HG03095 (cell line): Measurements from ENCODE around the gene GCH1.
"Not testable (repeated sequence)": the region's sequence is repeated elsewhere in the genome, so short reads cannot be mapped to it uniquely, and the experiment has no call there.

ENCODE experiments used
- ATAC-seq: cut with Tn5 transposase; IDR thresholded peaks from one replicate; pipeline ENCODE4 v1.9.1; 2021; ENCODE audit warnings: moderate library complexity; ENCODE audit not compliant: unreplicated experiment

Gene GCH1

GRCh38 chr14:54902521-54903420 lies at the start of gene GCH1:
TSS of gene GCH1 (minus strand) at chr14:54902826. CDS start at chr14:54902663, 163 bp downstream.
- ATAC-seq = peak; percentile 81

DNA sequence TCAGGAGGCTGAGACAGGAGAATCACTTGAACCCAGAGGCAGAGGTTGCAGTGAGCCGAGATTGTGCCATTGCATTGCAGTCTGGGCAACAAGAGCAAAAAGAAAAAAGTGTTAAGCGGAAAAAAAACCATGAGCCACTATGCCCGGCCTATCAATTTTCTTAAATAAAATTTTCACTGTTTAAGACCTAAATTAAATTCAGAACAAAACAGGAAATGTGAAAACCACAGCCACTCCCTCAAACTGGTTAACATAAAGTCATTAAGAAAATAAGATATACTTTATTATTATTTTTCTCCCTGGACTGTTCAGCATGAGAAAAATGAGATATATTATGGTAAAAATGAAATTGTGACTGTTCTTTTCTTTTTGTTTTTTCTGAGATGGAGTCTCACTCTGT lies 44.6 kb upstream of the GCH1 start:
- ATAC-seq = no peak

- ATAC-seq = no peak
These were observed 43.9 kb upstream of the GCH1 start for GRCh38 chr14:54946500-54946899.

GRCh38 chr14:54944737-54945391 lies 42.2 kb upstream of the GCH1 start:
- no peak for ATAC-seq

DNA sequence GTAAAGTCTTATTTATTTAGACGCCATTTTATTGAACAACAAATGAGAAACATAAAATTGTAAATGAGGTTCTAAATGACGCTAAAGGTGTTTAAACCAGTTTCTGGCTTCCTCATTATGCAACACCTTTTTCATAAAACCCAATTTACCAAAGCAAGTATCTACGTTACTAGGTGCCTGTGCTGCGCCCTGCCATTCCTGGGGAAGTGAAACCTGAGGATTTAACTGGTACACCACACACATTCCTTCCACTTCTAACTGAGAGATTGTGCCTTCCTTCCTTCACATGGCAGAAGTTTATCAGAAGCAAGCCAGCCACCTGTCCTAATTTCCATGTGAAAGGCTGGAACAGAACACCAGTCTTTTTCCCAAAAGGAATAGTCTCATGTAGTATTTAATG lies 40.3 kb upstream of the GCH1 start:
- no peak for ATAC-seq

- no peak for ATAC-seq
These were observed 34.2 kb upstream of the GCH1 start for GRCh38 chr14:54936816-54937215.

- no peak for ATAC-seq
These were observed 33.3 kb upstream of the GCH1 start for GRCh38 chr14:54935958-54936357.

GRCh38 chr14:54935100-54935499 lies 32.5 kb upstream of the GCH1 start:
- ATAC-seq = no peak

DNA sequence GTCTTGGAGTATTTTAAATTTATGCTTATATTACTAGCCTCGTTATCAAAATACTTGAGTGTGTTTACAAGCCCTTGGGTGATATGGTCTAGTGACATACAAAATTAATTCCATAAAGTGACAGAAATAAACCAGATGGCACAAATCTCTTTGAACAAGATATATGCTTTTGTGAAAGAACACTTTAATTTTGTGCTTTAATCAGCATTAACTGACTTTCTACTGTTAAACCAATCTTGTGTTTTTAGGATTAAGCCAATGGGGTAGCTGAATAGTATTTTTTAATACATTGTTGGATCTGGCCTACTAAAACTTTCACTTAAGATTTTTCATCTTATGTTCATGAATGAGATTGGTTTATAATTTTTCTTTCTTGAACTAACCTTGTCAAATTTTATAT lies 30.4 kb upstream of the GCH1 start:
- ATAC-seq = no peak

GRCh38 chr14:54931598-54932340 lies 29.1 kb upstream of the GCH1 start:
- no peak for ATAC-seq

DNA sequence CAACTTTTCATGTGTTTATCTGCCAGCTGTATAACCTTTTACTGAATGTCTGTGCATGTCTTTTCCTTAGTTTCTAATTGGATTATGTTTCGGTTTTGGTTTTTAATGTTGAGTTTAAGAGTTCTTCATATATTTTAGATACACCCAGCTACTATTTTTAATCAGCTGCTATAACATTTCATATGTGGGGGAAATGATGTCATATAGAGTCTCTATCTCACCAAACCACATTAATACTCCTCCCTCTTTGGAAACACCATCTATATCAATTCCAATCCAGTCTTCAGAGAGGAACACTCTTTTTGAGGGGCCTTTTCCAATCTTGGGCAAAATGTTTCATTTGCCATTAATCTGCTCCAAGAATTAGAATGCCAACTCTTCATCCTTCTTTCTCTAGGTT lies 28.5 kb upstream of the GCH1 start:
- no peak for ATAC-seq

DNA sequence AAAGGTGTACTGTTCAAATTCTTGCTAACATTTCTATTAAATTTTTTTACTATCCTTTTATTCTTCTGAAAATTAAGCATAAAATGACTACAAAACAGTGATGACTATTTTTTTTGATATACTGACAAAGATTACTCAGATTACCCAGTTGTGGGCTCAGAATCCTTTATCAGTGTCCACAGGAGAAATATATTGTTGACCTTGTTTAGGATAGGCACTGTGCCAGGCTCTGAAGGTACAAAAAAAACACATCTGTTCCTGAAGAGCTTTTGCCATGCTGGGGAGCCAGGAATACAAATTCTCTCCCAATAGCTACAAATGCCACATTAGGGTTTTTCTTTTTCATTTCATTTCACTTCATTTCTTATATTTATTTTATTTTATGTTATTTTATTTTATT lies 26.9 kb upstream of the GCH1 start:
- no peak for ATAC-seq

DNA sequence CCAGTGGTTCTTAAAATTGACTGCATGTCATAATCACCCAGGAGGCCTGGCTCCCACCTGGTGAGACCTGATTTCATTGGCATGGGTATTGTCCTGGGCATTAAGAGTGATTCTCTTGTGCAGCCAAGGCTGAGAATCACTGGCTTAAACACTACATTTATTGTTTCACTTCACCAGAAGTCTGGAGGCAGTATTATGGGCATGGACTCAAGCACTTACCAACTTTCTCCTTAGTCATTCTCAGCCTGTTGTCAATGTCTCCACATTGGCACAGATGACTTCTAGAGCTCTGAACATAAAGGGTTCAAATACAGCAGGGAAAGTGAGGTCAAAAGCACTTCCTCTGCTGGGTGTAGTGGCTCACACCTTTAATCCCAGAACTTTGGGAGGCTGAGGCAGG lies 25.6 kb upstream of the GCH1 start:
- no peak for ATAC-seq

DNA sequence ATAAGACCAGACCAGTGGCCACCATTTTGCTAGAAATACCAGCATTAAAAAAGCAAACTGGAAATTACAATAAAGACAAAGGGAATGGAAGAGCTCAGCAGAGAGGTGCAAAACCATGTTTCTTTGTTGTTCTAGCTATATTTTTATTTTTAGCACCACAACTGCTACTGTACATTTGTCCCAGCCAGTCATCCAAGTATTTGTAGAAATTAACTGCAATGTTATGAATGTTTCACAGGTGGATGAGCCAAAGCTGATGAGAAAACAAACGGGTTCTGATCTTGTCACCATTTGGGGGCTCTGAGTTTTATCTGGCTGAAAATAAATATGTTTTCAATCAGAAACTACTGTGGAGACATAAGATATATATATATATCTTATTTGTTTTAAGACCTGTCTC lies 24.9 kb upstream of the GCH1 start:
- no peak for ATAC-seq

DNA sequence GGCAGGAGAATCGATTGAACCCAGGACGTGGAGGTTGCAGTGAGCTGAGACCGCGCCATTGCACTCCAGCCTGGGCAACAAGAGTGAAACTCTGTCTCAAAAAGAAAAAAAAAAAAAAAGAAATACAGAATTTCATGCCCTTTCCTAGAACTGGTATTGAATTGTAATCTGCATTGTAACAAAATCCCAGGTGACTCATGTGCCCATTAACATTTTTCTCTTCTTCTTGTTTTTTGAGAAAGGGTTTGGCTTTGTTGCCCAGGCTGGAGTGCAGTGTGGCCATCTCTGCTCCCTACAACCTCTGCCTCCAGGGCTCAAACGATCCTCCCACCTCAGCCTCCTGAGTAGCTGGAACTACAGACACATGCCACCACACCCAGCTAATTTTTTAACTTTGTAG lies 23.9 kb upstream of the GCH1 start:
- not testable (repeated sequence) for ATAC-seq

DNA sequence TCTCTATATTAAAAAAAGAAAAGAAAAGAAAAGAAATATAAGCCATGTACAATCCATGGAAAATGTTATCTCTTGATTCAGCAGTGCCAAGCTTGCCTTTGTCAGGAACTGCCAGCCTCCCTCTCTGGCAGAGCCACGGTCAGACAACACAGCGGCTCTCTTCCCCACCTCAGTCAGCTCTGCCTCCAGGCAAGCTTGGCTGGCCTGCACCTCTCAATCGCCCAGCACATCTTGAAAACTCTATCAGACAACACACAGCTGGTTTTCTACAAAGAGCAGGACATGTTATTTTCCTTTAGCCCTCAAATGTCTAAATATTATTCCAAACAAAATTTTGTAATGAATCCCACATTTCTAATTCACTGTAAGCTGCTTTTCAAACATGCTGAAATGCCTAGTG lies 20.0 kb upstream of the GCH1 start:
- ATAC-seq = no peak

DNA sequence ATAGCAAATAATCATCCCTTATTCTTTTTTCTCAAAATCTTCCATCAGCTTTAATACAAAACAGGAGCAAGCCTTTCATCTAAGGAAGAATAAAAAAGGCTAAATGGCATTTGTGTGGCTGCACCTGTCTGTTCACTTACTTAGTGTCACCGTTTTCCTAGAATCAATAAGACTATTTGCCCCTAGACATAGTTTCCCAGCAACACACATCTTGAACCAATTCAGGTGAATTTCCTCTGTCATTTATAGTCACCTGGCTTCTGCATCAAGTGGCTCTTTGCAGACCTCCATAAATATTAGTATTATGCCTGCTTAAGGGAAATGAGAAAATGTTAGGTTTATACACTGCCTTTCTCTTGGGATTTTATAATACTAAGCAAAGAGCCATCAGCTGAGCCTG lies 17.4 kb upstream of the GCH1 start:
- ATAC-seq = no peak

- ATAC-seq = no peak
These were observed 16.7 kb upstream of the GCH1 start for GRCh38 chr14:54919330-54919729.

- no peak for ATAC-seq
These were observed 15.8 kb upstream of the GCH1 start for GRCh38 chr14:54918427-54918826.

DNA sequence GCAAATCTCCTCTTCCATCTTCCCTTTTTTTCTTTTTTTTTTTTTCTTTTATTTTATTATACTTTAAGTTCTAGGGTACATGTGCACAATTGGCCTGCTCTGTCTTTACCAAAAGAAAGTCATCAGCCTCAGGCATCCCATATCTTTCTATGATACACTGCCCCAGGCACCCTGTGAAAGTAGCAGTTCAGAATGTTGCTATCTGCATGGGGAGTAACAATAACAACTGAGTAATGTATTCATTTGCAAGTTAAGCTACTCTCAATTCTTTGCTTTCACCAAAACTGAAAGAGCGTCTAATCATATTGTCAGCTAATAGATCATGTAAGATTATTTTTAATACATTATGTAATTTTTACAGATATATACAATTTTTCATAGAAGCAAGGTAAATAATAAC lies 13.5 kb upstream of the GCH1 start:
- ATAC-seq = no peak

GRCh38 chr14:54909817-54910558 lies 7.4 kb upstream of the GCH1 start:
- ATAC-seq = no peak
